ENCODE measurements around the gene HES5.

- TF ChIP-seq EP300 (IDR thresholded peaks at IDR 0.05): no peak
- TF ChIP-seq CTCF (IDR thresholded peaks at IDR 0.05): no peak
- no peak for TF ChIP-seq POLR2A (IDR thresholded peaks at IDR 0.05)
- no peak for TF ChIP-seq POLR2AphosphoS5 (IDR thresholded peaks at IDR 0.05)
These were observed 35.8 kb downstream of the HES5 start for GRCh38 chr1:2494323-2494693.

Measured in upper lobe of left lung (tissue), 4 donors.